Gastroesophageal sphincter (tissue), 4 donors: ENCODE data around the gene GPRC6A. TPM values are rescaled to one million over a fixed set of nuclear protein-coding genes. Genes with fewer than 3 reads are reported as not detected.

Experiments used
- ATAC-seq: fragments of 150-250 bp; one replicate; pipeline ENCODE4 v1.9.1; 2016; ENCODE audit warnings: mild to moderate bottlenecking, moderate library complexity
- H3K27ac ChIP-seq, 4 donors: fragments of 200-600 bp; sonication (generic) in 3 of 4; 1 replicate in 3 of 4; 2 replicates in 1 of 4; pipeline ENCODE4 v1.5.1; 2016 to 2019
- H3K27me3 ChIP-seq: fragments of 200-600 bp; sonication (generic); one replicate; pipeline ENCODE4 v1.5.1; 2019
- H3K36me3 ChIP-seq, 2 donors: fragments of 200-600 bp; sonication (generic); one replicate each; pipeline ENCODE4 v1.5.1; 2019; ENCODE audit warnings: control low read depth in 1 of 2
- H3K4me1 ChIP-seq, 3 donors: fragments of 200-600 bp; sonication (generic); 1 replicate in 2 of 3; 2 replicates in 1 of 3; pipeline ENCODE4 v1.5.1; 2016 to 2019; ENCODE audit warnings: control low read depth in 2 of 3
- H3K4me3 ChIP-seq, 2 donors: fragments of 200-600 bp; sonication (generic); one replicate each; pipeline ENCODE4 v1.5.1; 2019; ENCODE audit warnings: mild to moderate bottlenecking in 1 of 2, moderate library complexity in 1 of 2
- H3K9me3 ChIP-seq, 3 donors: fragments of 200-600 bp; sonication (generic); one replicate each; pipeline ENCODE4 v1.5.1; 2017 to 2019; ENCODE audit warnings: control low read depth in 2 of 3
- EP300 ChIP-seq: sonication (generic); formaldehyde crosslinking; IDR thresholded peaks from one replicate; pipeline ENCODE4 v1.6.1; 2017; ENCODE audit warnings: antibody characterized with exemption, mild to moderate bottlenecking
- POLR2A ChIP-seq, 2 donors: fragments of 450-650 bp; IDR thresholded peaks; one replicate each; pipeline ENCODE4 v1.6.1; 2017; ENCODE audit warnings: antibody characterized with exemption in 2 of 2, mild to moderate bottlenecking in 2 of 2, moderate library complexity in 1 of 2
- POLR2AphosphoS5 ChIP-seq: sonication (generic); formaldehyde crosslinking; IDR thresholded peaks from one replicate; pipeline ENCODE4 v1.6.1; 2017; ENCODE audit warnings: antibody characterized with exemption
- WGBS, 2 donors: methylation state at CpG; one replicate each; pipeline ENCODE4 v1.1.5; 2018; ENCODE audit warnings: low coverage in 1 of 2; 5-methylcytosine and 5-hydroxymethylcytosine counted together
- total RNA-seq, 4 donors: library from RNA; depleted of rRNA; stranded (reverse); fragments of >200 nt; gene quantifications; one replicate each; pipeline ENCODE4 v1.1.0, GENCODE V29; 2016
- TF ChIP-seq, protein P1 (sequence below), 4 experiments: fragments of 200-600 bp in 2 of 4; fragments of 450-650 bp in 2 of 4; sonication (generic) in 1 of 4; IDR thresholded peaks; one replicate each; pipeline ENCODE4 v1.5.1; 2017 to 2019; ENCODE audit warnings: antibody characterized with exemption in 4 of 4, mild to moderate bottlenecking in 2 of 4, moderate library complexity in 2 of 4

Gene GPRC6A
- total RNA-seq, 4 donors from 2014 or later = not detected

DNA sequence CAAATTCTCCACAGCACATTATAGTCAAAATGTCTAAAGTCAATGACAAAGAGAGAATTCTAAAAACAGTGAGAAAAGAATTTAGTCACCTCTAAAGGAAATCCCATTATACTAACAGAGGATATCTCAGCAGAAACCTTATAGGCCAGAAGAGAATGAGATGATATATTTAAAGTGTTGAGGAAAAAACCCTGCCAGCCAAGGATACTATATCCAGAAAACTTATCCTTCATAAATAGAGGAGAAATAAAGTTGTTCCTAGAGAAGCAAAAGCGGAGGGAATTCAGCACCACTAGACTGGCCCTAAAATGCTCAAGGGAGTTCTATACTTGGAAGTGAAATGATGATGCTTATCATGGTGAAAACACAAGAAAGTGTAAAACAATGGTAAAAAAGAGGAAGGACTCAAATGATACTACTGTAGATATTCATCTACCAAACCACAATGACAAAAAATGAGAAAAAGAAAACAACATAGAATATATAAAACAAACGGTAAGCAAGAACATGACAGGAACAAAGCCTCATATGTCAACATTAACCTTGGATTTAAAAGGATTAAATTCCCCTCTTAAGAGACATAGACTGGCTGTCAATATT, 16.7 kb downstream of the GPRC6A start:
- Histone ChIP-seq H3K27me3 (no peaks in the 10 kb centered on the region), H3K4me1 (no peaks in the 10 kb centered on the region), H3K4me3 (no peak overlapping the region), H3K9me3 (peaks cover 0 to 31% (median 0%) of the 10 kb centered on the region in 3 donors), H3K36me3 (no peaks in the 10 kb centered on the region), H3K27ac (no peak overlapping the region)
- 75 to 92% methylated on average over 2 of the region's 2 CpGs for WGBS, 2 donors
- no peak for ATAC-seq
- no peak for TF ChIP-seq EP300
- TF ChIP-seq, protein P1, sequence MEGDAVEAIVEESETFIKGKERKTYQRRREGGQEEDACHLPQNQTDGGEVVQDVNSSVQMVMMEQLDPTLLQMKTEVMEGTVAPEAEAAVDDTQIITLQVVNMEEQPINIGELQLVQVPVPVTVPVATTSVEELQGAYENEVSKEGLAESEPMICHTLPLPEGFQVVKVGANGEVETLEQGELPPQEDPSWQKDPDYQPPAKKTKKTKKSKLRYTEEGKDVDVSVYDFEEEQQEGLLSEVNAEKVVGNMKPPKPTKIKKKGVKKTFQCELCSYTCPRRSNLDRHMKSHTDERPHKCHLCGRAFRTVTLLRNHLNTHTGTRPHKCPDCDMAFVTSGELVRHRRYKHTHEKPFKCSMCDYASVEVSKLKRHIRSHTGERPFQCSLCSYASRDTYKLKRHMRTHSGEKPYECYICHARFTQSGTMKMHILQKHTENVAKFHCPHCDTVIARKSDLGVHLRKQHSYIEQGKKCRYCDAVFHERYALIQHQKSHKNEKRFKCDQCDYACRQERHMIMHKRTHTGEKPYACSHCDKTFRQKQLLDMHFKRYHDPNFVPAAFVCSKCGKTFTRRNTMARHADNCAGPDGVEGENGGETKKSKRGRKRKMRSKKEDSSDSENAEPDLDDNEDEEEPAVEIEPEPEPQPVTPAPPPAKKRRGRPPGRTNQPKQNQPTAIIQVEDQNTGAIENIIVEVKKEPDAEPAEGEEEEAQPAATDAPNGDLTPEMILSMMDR (IDR thresholded peaks at IDR 0.05) = no peak
- no peak for TF ChIP-seq POLR2AphosphoS5
- TF ChIP-seq POLR2A (IDR thresholded peaks at IDR 0.05) = no peak

DNA sequence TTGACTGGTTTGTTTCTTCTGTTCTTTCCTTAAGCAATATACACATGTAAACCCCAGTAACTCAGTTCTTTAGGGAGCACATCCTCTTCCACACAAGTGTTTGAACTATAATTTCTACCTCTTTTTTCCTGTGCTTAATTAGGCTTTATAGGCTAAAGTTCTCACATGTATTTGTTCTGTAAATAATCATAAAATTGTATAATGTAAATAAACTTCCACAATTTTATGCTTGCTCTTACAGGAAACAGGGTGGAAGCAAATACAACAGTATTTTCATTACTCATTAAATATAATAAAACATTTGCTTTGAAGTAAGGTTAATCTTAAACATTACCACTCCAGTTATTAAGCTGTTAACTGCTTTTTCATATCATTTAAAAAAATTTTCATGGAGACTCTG, 26.9 kb downstream of the GPRC6A start:
- Histone ChIP-seq H3K27me3 (no peaks in the 10 kb centered on the region), H3K4me1 (no peaks in the 10 kb centered on the region), H3K9me3 (no peaks in the 10 kb centered on the region), H3K4me3 (no peak overlapping the region), H3K36me3 (no peaks in the 10 kb centered on the region), H3K27ac (no peak overlapping the region)
- TF ChIP-seq POLR2AphosphoS5 (no peak), EP300 (no peak), POLR2A (IDR thresholded peaks at IDR 0.05) (no peak)
- TF ChIP-seq, protein P1 (IDR thresholded peaks at IDR 0.05) = no peak
- ATAC-seq = no peak

DNA sequence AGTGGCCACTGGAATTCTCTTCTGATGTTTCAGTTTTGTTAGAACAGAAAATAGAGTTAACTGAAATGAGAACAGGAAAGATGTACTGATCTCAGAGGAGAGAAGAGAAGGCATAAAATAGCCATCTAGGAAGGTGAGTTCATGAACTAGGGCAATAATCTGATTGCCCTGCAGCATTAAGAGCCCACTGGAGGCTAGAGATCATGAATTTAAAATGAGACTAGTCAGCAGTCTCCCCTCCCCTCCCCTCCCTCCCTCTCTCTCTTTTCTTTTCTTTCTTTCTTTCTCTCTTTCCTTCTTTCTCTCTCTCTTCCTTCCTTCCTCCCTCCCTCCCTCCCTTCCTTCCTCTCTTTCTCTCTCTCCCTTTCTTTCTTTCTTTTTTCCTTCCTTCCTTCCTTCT, 28.9 kb downstream of the GPRC6A start:
- TF ChIP-seq EP300 (no peak), POLR2A (IDR thresholded peaks at IDR 0.05) (no peak), POLR2AphosphoS5 (no peak)
- TF ChIP-seq, protein P1 (IDR thresholded peaks at IDR 0.05) = no peak
- no peak overlapping the region for H3K27ac ChIP-seq
- H3K4me3 ChIP-seq = no peak overlapping the region
- H3K4me1 ChIP-seq = no peaks in the 10 kb centered on the region
- ATAC-seq = no peak
- H3K9me3 ChIP-seq = no peaks in the 10 kb centered on the region
- no peaks in the 10 kb centered on the region for H3K36me3 ChIP-seq
- H3K27me3 ChIP-seq = no peaks in the 10 kb centered on the region

DNA sequence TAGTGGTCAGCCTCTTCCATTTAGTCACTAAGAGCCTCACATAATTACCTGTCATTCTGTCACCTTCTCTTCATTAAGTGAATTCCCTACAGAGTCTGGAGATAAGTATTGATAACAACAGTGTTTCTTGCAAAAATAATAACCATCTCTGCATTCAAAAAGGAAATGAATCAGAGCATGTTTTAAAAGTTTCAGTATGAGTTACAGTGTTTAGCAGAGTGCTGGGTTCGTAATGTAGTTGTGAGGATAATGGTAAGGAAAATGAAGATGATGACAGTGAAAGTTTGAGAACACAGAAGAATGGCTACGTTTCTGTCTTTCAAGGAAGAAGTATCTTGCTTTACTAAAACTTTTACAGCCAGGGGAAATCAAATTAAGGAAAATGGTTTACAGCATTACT, 31.3 kb downstream of the GPRC6A start:
- Histone ChIP-seq H3K9me3 (no peaks in the 10 kb centered on the region), H3K36me3 (no peaks in the 10 kb centered on the region), H3K4me1 (no peaks in the 10 kb centered on the region), H3K4me3 (no peak overlapping the region), H3K27me3 (no peaks in the 10 kb centered on the region), H3K27ac (no peak overlapping the region)
- WGBS, 2 donors = 36 to 38% methylated on average over 2 of the region's 2 CpGs
- ATAC-seq = no peak
- TF ChIP-seq POLR2A (IDR thresholded peaks at IDR 0.05) = no peak
- TF ChIP-seq POLR2AphosphoS5 = no peak
- TF ChIP-seq, protein P1 (IDR thresholded peaks at IDR 0.05) = no peak
- no peak for TF ChIP-seq EP300

DNA sequence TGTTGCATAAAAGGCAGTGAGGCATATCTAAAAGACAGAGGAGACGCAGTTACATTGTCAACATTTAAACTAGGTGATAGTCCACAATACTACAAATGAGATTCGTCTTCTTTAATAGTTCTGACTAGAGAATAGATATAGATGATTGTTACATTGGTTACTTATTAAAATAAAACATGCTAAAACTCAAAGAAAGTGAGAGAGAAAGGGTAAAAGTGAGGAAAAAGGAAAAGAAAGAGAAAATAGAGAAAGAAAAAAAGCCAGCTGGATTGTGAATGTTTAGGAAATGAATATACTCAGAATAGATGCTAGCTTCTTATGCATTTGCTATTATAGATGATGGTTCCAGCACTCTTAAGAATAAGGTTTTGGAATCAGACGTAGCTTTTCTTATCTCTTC, 35.7 kb downstream of the GPRC6A start:
- Histone ChIP-seq H3K9me3 (no peaks in the 10 kb centered on the region), H3K27ac (no peak overlapping the region), H3K36me3 (no peaks in the 10 kb centered on the region), H3K27me3 (no peaks in the 10 kb centered on the region), H3K4me1 (no peaks in the 10 kb centered on the region), H3K4me3 (no peak overlapping the region)
- ATAC-seq = no peak
- TF ChIP-seq POLR2A (IDR thresholded peaks at IDR 0.05) (no peak), POLR2AphosphoS5 (no peak), EP300 (no peak)
- TF ChIP-seq, protein P1 (IDR thresholded peaks at IDR 0.05) = no peak
- 54 to 100% methylated on average over 1 to 3 of the region's 3 CpGs for WGBS, 2 donors
